ENCODE results near the gene SLFNL1. TPM values are rescaled to one million over a fixed set of nuclear protein-coding genes. Genes with fewer than 3 reads are reported as not detected.

SLFNL1 gene
- total RNA-seq, 1 donor = 0.72 TPM

- Histone ChIP-seq H3K79me2 (ENCODE audit: insufficient read depth, low read length) (no peaks in the 10 kb centered on the region), H3K27ac (ENCODE audit: low read depth, low read length) (no peak overlapping the region), H3K4me2 (ENCODE audit: insufficient read depth, low read length) (no peak overlapping the region), H3K9me3 (ENCODE audit: low read depth, low read length) (no peaks in the 10 kb centered on the region), H4K20me1 (ENCODE audit: insufficient read depth, low read length) (peaks cover 5% of the 10 kb centered on the region), H3K4me1 (ENCODE audit: insufficient read depth, low read length) (no peaks in the 10 kb centered on the region), H3K27me3 (ENCODE audit: insufficient read depth, low read length) (no peaks in the 10 kb centered on the region), H2AFZ (ENCODE audit: low read length) (no peak overlapping the region), H3K36me3 (ENCODE audit: insufficient read depth, low read length) (peaks cover 15% of the 10 kb centered on the region), H3K4me3 (ENCODE audit: insufficient read depth, low read length) (no peak overlapping the region)
- peak; percentile 49 for DNase-seq (ENCODE audit: insufficient read length, low spot score, missing footprints)
- TF ChIP-seq CTCF (IDR thresholded peaks at IDR 0.05; ENCODE audit: extremely low read depth, low read depth, low read length) = no peak
Measured at GRCh38 chr1:41020654-41021053, 871 bp downstream of the SLFNL1 start.

- Histone ChIP-seq H2AFZ (ENCODE audit: low read length) (no peak overlapping the region), H3K4me2 (ENCODE audit: insufficient read depth, low read length) (no peak overlapping the region), H3K27ac (ENCODE audit: low read depth, low read length) (no peak overlapping the region), H3K79me2 (ENCODE audit: insufficient read depth, low read length) (no peaks in the 10 kb centered on the region), H3K27me3 (ENCODE audit: insufficient read depth, low read length) (no peaks in the 10 kb centered on the region), H3K4me1 (ENCODE audit: insufficient read depth, low read length) (no peaks in the 10 kb centered on the region), H3K4me3 (ENCODE audit: insufficient read depth, low read length) (no peak overlapping the region), H3K9me3 (ENCODE audit: low read depth, low read length) (no peaks in the 10 kb centered on the region), H4K20me1 (ENCODE audit: insufficient read depth, low read length) (peaks cover 5% of the 10 kb centered on the region), H3K36me3 (ENCODE audit: insufficient read depth, low read length) (peaks cover 19% of the 10 kb centered on the region)
- TF ChIP-seq CTCF (IDR thresholded peaks at IDR 0.05; ENCODE audit: extremely low read depth, low read depth, low read length) = no peak
- DNase-seq (ENCODE audit: insufficient read length, low spot score, missing footprints) = peak; percentile 60
Measured at GRCh38 chr1:41020109-41020576, 1.4 kb downstream of the SLFNL1 start.

GRCh38 chr1:41019353-41019745 is 2.2 kb downstream of the SLFNL1 start:
- Histone ChIP-seq H3K27me3 (ENCODE audit: insufficient read depth, low read length) (no peaks in the 10 kb centered on the region), H3K9me3 (ENCODE audit: low read depth, low read length) (no peaks in the 10 kb centered on the region), H3K36me3 (ENCODE audit: insufficient read depth, low read length) (peaks cover 21% of the 10 kb centered on the region), H3K4me1 (ENCODE audit: insufficient read depth, low read length) (no peaks in the 10 kb centered on the region), H3K79me2 (ENCODE audit: insufficient read depth, low read length) (no peaks in the 10 kb centered on the region), H4K20me1 (ENCODE audit: insufficient read depth, low read length) (peaks cover 8% of the 10 kb centered on the region), H3K4me2 (ENCODE audit: insufficient read depth, low read length) (no peak overlapping the region), H2AFZ (ENCODE audit: low read length) (no peak overlapping the region), H3K27ac (ENCODE audit: low read depth, low read length) (no peak overlapping the region), H3K4me3 (ENCODE audit: insufficient read depth, low read length) (no peak overlapping the region)
- DNase-seq (ENCODE audit: insufficient read length, low spot score, missing footprints) = no peak
- no peak for TF ChIP-seq CTCF (IDR thresholded peaks at IDR 0.05; ENCODE audit: extremely low read depth, low read depth, low read length)

- H3K27ac ChIP-seq (ENCODE audit: low read depth, low read length) = no peak overlapping the region
- H3K36me3 ChIP-seq (ENCODE audit: insufficient read depth, low read length) = peaks cover 33% of the 10 kb centered on the region
- H3K4me1 ChIP-seq (ENCODE audit: insufficient read depth, low read length) = no peaks in the 10 kb centered on the region
- no peaks in the 10 kb centered on the region for H3K9me3 ChIP-seq (ENCODE audit: low read depth, low read length)
- DNase-seq (ENCODE audit: insufficient read length, low spot score, missing footprints) = peak; percentile 76
- H4K20me1 ChIP-seq (ENCODE audit: insufficient read depth, low read length) = peaks cover 7% of the 10 kb centered on the region
- H3K79me2 ChIP-seq (ENCODE audit: insufficient read depth, low read length) = no peaks in the 10 kb centered on the region
- H2AFZ ChIP-seq (ENCODE audit: low read length) = no peak overlapping the region
- no peak overlapping the region for H3K4me3 ChIP-seq (ENCODE audit: insufficient read depth, low read length)
- no peak overlapping the region for H3K4me2 ChIP-seq (ENCODE audit: insufficient read depth, low read length)
- no peak for TF ChIP-seq CTCF (IDR thresholded peaks at IDR 0.05; ENCODE audit: extremely low read depth, low read depth, low read length)
- H3K27me3 ChIP-seq (ENCODE audit: insufficient read depth, low read length) = no peaks in the 10 kb centered on the region
Measured at GRCh38 chr1:41018018-41018410, 3.5 kb downstream of the SLFNL1 start.
